Caco-2 (cell line): ENCODE data around the gene PTDSS2. TPM values are rescaled to one million over a fixed set of nuclear protein-coding genes. Genes with fewer than 3 reads are reported as not detected.

Source experiments
- BruUV-seq: library from RNA; stranded (reverse); fragments of 400-500 nt; replicated peaks from 2 replicates; lab custom pipeline; 2021; lab: Mats Ljungman, UMichigan
- CTCF ChIA-PET: fragments of 300-600 bp; sonication (Branson Sonifier 250); formaldehyde crosslinking; loops from one replicate; lab custom pipeline; 2022; ENCODE audit warnings: antibody characterized with exemption; lab: Charles Lee
- POLR2A ChIA-PET: fragments of 300-600 bp; sonication (Branson Sonifier 250); formaldehyde crosslinking; loops from one replicate; lab custom pipeline; 2022; ENCODE audit warnings: antibody characterized with exemption; lab: Charles Lee
- DNase-seq, 2 experiments: peaks; one replicate each; pipeline versions ENCODE4 v3.0.0 to v3.0.0-alpha.2; 2020 to 2022
- H3K27me3 ChIP-seq: replicated peaks from 2 replicates; pipeline ENCODE4 v1.6.0; 2011; ENCODE audit warnings: low read length; ENCODE audit not compliant: control insufficient read depth, insufficient read depth
- H3K36me3 ChIP-seq: 2 replicates; pipeline ENCODE4 v1.5.1; 2011; ENCODE audit warnings: low read length; ENCODE audit not compliant: control insufficient read depth, insufficient read depth
- H3K4me1 ChIP-seq: fragments of 250-450 bp; sonication (Bioruptor Pico); 2 replicates; pipeline ENCODE4 v1.5.1; 2020; ENCODE audit warnings: mild to moderate bottlenecking
- H3K4me3 ChIP-seq: 2 replicates; pipeline ENCODE4 v1.5.1; 2011; ENCODE audit warnings: low read depth, mild to moderate bottlenecking, control low read depth, low read length
- H3K9me3 ChIP-seq: fragments of 250-450 bp; sonication (Bioruptor Pico); 2 replicates; pipeline ENCODE4 v1.5.1; 2020; ENCODE audit warnings: mild to moderate bottlenecking, moderate library complexity
- H3K27ac Mint-ChIP-seq: one replicate; pipeline ENCODE4 v1.8.0; 2022; ENCODE audit warnings: mixed read lengths; ENCODE audit not compliant: unreplicated experiment
- H3K27me3 Mint-ChIP-seq: one replicate; pipeline ENCODE4 v1.8.0; 2022; ENCODE audit warnings: mixed read lengths; ENCODE audit not compliant: insufficient read depth, unreplicated experiment
- H3K36me3 Mint-ChIP-seq: one replicate; pipeline ENCODE4 v1.8.0; 2022; ENCODE audit warnings: mild to moderate bottlenecking, mixed read lengths; ENCODE audit not compliant: insufficient read depth, unreplicated experiment
- H3K4me1 Mint-ChIP-seq: one replicate; pipeline ENCODE4 v1.8.0; 2022; ENCODE audit warnings: low read depth, mixed read lengths; ENCODE audit not compliant: unreplicated experiment
- H3K4me3 Mint-ChIP-seq: one replicate; pipeline ENCODE4 v1.8.0; 2022; ENCODE audit warnings: mild to moderate bottlenecking, moderate library complexity, mixed read lengths; ENCODE audit not compliant: unreplicated experiment
- H3K9me3 Mint-ChIP-seq: one replicate; pipeline ENCODE4 v1.8.0; 2022; ENCODE audit warnings: mixed read lengths; ENCODE audit not compliant: unreplicated experiment
- intact Hi-C: fragments of 100-400 bp; cut with micrococcal nuclease; formaldehyde crosslinking; loops from one replicate; pipeline ENCODE4 v1.10.0; 2022; ENCODE audit not compliant: unreplicated experiment
- total RNA-seq: library from RNA; stranded (reverse); gene quantifications from 2 replicates; pipeline ENCODE4 v1.2.3, GENCODE V29; 2022
- TF ChIP-seq, protein P1 (sequence below), 2 experiments: fragments of 200-600 bp in 1 of 2; IDR thresholded peaks; 1 replicate in 1 of 2; 2 replicates in 1 of 2; pipeline versions ENCODE4 v1.5.1 to v1.8.0; 2011 to 2022; ENCODE audit warnings: antibody characterized with exemption in 1 of 2, control low read depth in 1 of 2, inconsistent platforms in 1 of 2, low read depth in 1 of 2, low read length in 1 of 2, mild to moderate bottlenecking in 1 of 2, moderate library complexity in 1 of 2; ENCODE audit not compliant: insufficient read depth in 1 of 2, severe bottlenecking in 1 of 2, unreplicated experiment in 1 of 2

Gene PTDSS2
- total RNA-seq, 1 experiment from 2014 or later: 44.3 TPM

DNA sequence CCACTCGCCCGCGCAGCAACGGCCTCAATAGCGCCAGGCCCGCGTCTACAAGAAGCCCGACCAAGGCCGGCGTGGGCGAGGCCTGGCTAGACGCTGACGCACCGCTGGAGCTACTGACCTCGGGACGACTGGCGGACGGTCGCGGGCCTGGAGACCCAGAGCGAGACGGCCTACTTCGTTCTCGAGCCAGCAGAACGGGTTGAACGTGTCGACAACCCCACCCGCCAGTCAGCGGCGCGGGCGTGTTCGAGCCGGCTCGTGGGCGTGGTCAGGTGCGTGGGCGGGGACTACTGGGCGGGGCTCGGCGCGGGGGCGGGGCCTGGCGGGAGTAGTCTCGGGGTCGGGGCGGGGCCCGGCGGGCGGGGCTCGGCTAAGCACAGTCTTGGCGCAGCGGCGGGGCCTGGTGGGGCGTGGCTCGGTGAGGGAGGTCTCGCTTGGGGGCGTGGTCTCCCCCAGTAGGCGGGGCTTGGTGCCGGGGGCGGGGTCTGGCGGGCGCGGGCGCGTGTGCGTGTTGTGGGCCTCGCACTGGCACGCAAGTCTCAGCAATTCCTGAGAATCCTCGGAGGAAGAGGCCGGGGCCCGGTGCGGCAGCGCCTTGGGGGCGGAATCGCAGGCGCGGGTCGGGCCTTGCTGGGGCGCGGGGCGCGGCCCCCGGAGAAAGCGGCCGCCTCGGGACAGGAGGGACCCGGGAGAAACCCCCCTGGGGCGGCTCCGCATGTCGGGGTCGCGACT is 57.1 kb downstream of the PTDSS2 start, which contains the start of gene RNH1:
TSS of gene RNH1 (minus strand) at position 248 of the 732 bp plus-strand sequence. CDS start 5,080 bp downstream, outside the sequence.
- H3K27ac Mint-ChIP-seq: peak within 1 kb of the TSS; percentile 100
- POLR2A ChIA-PET: interaction anchor here (0.8 to 1.3 kb wide), 4 partner anchors 57 to 300 kb away, joined by 3 to 6 read pairs (median 6); partner anchors contain the start of genes BET1L, PHRF1, PTDSS2 and RIC8A
- TF ChIP-seq, protein P1, sequence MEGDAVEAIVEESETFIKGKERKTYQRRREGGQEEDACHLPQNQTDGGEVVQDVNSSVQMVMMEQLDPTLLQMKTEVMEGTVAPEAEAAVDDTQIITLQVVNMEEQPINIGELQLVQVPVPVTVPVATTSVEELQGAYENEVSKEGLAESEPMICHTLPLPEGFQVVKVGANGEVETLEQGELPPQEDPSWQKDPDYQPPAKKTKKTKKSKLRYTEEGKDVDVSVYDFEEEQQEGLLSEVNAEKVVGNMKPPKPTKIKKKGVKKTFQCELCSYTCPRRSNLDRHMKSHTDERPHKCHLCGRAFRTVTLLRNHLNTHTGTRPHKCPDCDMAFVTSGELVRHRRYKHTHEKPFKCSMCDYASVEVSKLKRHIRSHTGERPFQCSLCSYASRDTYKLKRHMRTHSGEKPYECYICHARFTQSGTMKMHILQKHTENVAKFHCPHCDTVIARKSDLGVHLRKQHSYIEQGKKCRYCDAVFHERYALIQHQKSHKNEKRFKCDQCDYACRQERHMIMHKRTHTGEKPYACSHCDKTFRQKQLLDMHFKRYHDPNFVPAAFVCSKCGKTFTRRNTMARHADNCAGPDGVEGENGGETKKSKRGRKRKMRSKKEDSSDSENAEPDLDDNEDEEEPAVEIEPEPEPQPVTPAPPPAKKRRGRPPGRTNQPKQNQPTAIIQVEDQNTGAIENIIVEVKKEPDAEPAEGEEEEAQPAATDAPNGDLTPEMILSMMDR (IDR thresholded peaks at IDR 0.05; ENCODE audit: insufficient read depth in 1 of 2, low read depth in 1 of 2, low read length in 1 of 2, severe bottlenecking in 1 of 2, unreplicated experiment in 1 of 2): no peak
- Histone ChIP-seq H3K36me3 (no peaks in the 10 kb centered on the region; the same call in none of the 2 replicates), H3K9me3 (no peaks in the 10 kb centered on the region), H3K4me1 (peaks cover 7% of the 10 kb centered on the region), H3K27me3 (no peaks in the 10 kb centered on the region), H3K4me3 (peak within 1 kb of the TSS; percentile 100)
- no peaks in the 10 kb centered on the region for H3K27me3 Mint-ChIP-seq
- DNase-seq: peak; percentile 96 to 97
- peak within 1 kb of the TSS; percentile 96 for H3K4me3 Mint-ChIP-seq
- BruUV-seq: no TSS peak
- CTCF ChIA-PET: interaction anchor here (0.8 to 1.0 kb wide), 3 partner anchors 59 to 300 kb away, joined by 3 to 4 read pairs (median 4); partner anchors contain the start of genes BET1L and RIC8A
- peaks cover 45% of the 10 kb centered on the region for H3K36me3 Mint-ChIP-seq
- intact Hi-C loops: loop anchor here (1.0 to 5.0 kb wide), 3 partner anchors 30 to 90 kb away; partner anchors contain the start of genes LRRC56 and PTDSS2
- H3K9me3 Mint-ChIP-seq: no peaks in the 10 kb centered on the region
- H3K4me1 Mint-ChIP-seq: no peaks in the 10 kb centered on the region

DNA sequence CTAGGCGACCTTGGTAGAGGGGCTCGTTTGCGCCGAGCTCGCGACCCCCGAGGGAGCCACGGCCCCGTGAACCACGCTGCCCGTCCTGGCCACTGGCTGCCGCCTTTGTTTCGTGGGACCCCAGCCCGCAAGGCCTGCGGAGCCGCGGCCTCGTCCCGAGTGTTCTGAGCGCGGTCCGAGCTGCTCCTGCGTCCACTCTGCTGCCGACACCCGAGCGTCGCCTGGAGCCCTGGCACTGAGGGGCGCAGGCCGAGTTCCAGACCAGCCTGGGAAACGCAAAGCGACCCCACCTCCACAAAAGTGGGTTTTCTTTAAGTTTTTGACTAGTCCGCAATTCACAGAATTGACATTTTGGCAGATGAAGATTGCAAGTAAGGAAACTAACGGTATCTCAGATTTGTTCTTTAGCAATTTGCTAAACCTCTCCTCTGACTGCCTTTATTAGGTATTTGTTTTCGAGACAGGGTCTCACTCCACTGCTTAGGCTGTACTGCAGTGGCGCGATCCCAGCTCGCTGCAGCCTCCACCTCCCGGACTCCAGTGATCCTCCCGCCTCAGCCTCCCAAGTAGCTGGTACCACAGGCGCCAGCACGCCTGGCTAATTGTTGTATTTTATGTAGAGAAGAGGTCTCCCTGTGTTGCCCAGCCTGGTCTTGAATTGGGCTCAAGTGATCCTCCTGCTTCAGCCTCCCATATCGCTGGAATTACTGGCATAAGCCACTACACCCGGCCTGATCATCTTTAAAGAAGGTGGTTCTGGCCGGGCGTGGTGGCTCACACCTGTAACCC is 57.8 kb downstream of the PTDSS2 start:
- no peaks in the 10 kb centered on the region for H3K4me1 Mint-ChIP-seq
- H3K27me3 ChIP-seq: no peaks in the 10 kb centered on the region
- peaks cover 7% of the 10 kb centered on the region for H3K4me1 ChIP-seq
- CTCF ChIA-PET: no interaction called here
- peak overlapping the region; percentile 100 for H3K27ac Mint-ChIP-seq
- TF ChIP-seq, protein P1 (IDR thresholded peaks at IDR 0.05; ENCODE audit: insufficient read depth in 1 of 2, low read depth in 1 of 2, low read length in 1 of 2, severe bottlenecking in 1 of 2, unreplicated experiment in 1 of 2): no peak
- DNase-seq: no peak
- peak overlapping the region; percentile 100 for H3K4me3 ChIP-seq
- POLR2A ChIA-PET: no interaction called here
- no peaks in the 10 kb centered on the region; the same call in none of the 2 replicates for H3K36me3 ChIP-seq
- H3K36me3 Mint-ChIP-seq: peaks cover 44% of the 10 kb centered on the region
- peak overlapping the region; percentile 96 for H3K4me3 Mint-ChIP-seq
- intact Hi-C loops: loop anchor here (2.0 to 5.0 kb wide), 2 partner anchors 29 to 56 kb away; partner anchors contain the start of genes LRRC56 and PTDSS2
- H3K9me3 Mint-ChIP-seq: no peaks in the 10 kb centered on the region
- no peaks in the 10 kb centered on the region for H3K9me3 ChIP-seq
- BruUV-seq: TSS peak; percentile 20
- H3K27me3 Mint-ChIP-seq: no peaks in the 10 kb centered on the region

DNA sequence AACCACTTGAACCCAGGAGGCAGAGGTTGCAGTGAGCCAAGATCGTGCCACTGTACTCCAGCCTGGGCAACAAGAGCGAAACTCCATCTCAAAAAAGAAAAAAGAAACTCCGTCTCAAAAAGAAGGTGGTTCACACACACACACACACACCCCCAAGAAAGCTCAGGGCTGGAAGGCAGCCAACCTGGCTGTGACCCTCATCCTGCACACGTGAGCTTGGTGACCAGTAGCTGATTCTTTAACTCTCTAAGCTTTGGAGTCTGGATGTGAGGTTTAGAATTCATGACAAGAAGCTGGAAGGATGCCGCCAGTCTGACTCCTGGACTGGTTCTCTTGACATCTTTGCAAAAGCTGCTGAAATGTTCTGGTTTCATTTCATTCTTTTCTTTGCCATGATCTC is 58.9 kb downstream of the PTDSS2 start:
- no peaks in the 10 kb centered on the region for H3K27me3 ChIP-seq
- no peak for DNase-seq
- H3K4me3 Mint-ChIP-seq: peak overlapping the region; percentile 22
- no peaks in the 10 kb centered on the region for H3K9me3 Mint-ChIP-seq
- ChIA-PET CTCF (no interaction called here), POLR2A (no interaction called here)
- no peak overlapping the region for H3K27ac Mint-ChIP-seq
- peaks cover 7% of the 10 kb centered on the region for H3K4me1 ChIP-seq
- TF ChIP-seq, protein P1 (IDR thresholded peaks at IDR 0.05; ENCODE audit: insufficient read depth in 1 of 2, low read depth in 1 of 2, low read length in 1 of 2, severe bottlenecking in 1 of 2, unreplicated experiment in 1 of 2): no peak
- no peaks in the 10 kb centered on the region for H3K27me3 Mint-ChIP-seq
- TSS peak; percentile 30 for BruUV-seq
- H3K4me3 ChIP-seq: no peak overlapping the region
- peaks cover 44% of the 10 kb centered on the region for H3K36me3 Mint-ChIP-seq
- no peaks in the 10 kb centered on the region for H3K9me3 ChIP-seq
- intact Hi-C loops: loop anchor here (5.0 kb wide), 1 partner anchor 57 kb away; the partner anchor contains the start of gene PTDSS2
- H3K36me3 ChIP-seq: no peaks in the 10 kb centered on the region; the same call in none of the 2 replicates
- H3K4me1 Mint-ChIP-seq: no peaks in the 10 kb centered on the region
